K562 (cell line): ENCODE data around the gene AEN.

ENCODE experiments used
- BDP1 ChIP-seq: IDR thresholded peaks from 3 replicates; pipeline ENCODE4 v1.6.1; 2011; ENCODE audit not compliant: insufficient read length, insufficient read depth
- BMI1 ChIP-seq: fragments of 150-350 bp; IDR thresholded peaks from 2 replicates; pipeline ENCODE4 v1.6.1; 2014; ENCODE audit warnings: low read length
- CCNT2 ChIP-seq: IDR thresholded peaks from 2 replicates; pipeline ENCODE4 v1.6.1; 2011; ENCODE audit warnings: borderline replicate concordance, low read depth, mild to moderate bottlenecking, moderate library complexity, mixed read lengths, low read length; ENCODE audit not compliant: insufficient read length; ENCODE audit errors: extremely low read depth
- EP300 ChIP-seq: IDR thresholded peaks from 2 replicates; pipeline ENCODE4 v1.6.1; 2012; ENCODE audit warnings: low read length, improper control_type of control experiment
- ETV1 ChIP-seq: fragments of 450-650 bp; conservative IDR thresholded peaks from 2 replicates; pipeline ENCODE4 v1.6.1; 2016; ENCODE audit warnings: missing genetic modification characterization, control low read depth, low read depth, missing compliant biosample characterization
- KLF16 ChIP-seq: IDR thresholded peaks from 2 replicates; pipeline ENCODE4 v1.6.1; 2016; ENCODE audit warnings: antibody characterized with exemption
- PHF8 ChIP-seq: fragments of 200-600 bp; sonication (generic); IDR thresholded peaks from 2 replicates; pipeline ENCODE4 v1.6.1; 2012; ENCODE audit warnings: mixed run types, mild to moderate bottlenecking, inconsistent platforms, low read length, moderate library complexity, borderline replicate concordance
- PRPF4 ChIP-seq: fragments of 200-400 bp; formaldehyde crosslinking; IDR thresholded peaks from one replicate; pipeline ENCODE4 v1.6.1; 2017; ENCODE audit warnings: low read length, low read depth, mild to moderate bottlenecking; ENCODE audit not compliant: insufficient read depth, poor library complexity, severe bottlenecking
- RCOR1 ChIP-seq, 2 experiments: IDR thresholded peaks; 2 replicates each; pipeline ENCODE4 v1.6.1; 2012; ENCODE audit warnings: low read depth in 2 of 2, low read length in 2 of 2, borderline replicate concordance in 1 of 2, improper control_type of control experiment in 1 of 2
- TFAP4 ChIP-seq: sonication (generic); formaldehyde crosslinking; IDR thresholded peaks from 2 replicates; pipeline ENCODE4 v1.8.0; 2022; ENCODE audit warnings: missing genetic modification reagents, mild to moderate bottlenecking, moderate library complexity, borderline replicate concordance
- ZFP36 ChIP-seq: fragments of 150-350 bp; IDR thresholded peaks from 2 replicates; pipeline ENCODE4 v1.6.1; 2018; ENCODE audit warnings: low read length, low read depth; ENCODE audit not compliant: partially characterized antibody
- TF ChIP-seq, protein P1 (sequence below), 3 experiments: IDR thresholded peaks in 2 of 3; conservative IDR thresholded peaks in 1 of 3; 2 replicates each; pipeline ENCODE4 v1.5.1; 2011 to 2012; ENCODE audit warnings: low read length in 3 of 3, mild to moderate bottlenecking in 3 of 3, control low read depth in 2 of 3, improper control_type of control experiment in 1 of 3, inconsistent platforms in 1 of 3, low read depth in 1 of 3, mixed read lengths in 1 of 3, moderate library complexity in 1 of 3; ENCODE audit not compliant: insufficient read depth in 2 of 3
- TF ChIP-seq, protein P2 (sequence below): fragments of 450-650 bp; IDR thresholded peaks from 2 replicates; pipeline ENCODE4 v1.6.1; 2016; ENCODE audit warnings: mild to moderate bottlenecking

DNA sequence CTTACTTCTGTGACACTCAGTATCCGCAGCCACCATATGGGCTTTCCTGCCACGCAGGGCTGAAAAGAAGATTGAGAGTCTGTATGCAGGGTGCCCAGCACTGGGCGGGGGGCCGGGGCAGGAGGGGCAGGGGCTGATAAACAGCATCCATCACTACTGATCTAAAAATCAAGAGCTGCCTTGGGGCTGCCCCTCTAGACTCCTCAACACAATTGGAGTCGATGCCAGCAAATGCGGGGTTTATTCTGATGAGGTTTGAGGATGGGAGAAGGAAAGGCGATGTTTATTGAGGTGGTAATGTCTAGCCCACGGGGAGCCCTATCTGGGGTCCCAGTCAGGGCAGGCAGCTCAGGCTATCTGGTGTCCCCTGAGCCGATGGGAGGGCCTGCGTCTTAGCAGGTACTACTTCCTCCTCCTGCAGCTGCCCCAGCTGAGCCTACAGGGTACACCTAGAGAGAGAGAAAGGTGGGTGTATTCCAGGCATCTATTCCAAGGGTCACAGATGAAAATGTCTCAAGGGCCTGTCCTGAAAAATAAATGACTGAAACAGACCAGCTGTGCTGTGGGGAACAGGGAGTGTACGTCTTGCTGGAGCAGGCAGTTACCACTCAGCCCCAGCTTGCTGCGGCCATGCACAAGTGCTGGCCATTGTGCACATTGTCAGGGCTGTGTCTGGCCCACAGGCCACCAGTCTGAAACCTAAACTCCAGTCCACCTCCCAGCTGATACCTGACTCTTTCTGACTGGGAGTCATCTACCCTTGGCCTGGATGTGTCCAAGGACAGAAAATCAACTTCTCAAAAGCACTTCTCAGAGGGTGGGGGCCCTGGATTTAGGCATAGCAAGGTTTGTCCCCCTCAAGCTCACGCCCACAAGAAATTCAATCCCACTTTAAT lies 37.2 kb downstream of the AEN start:
- TF ChIP-seq PHF8 = no peak
- TF ChIP-seq, protein P1, sequence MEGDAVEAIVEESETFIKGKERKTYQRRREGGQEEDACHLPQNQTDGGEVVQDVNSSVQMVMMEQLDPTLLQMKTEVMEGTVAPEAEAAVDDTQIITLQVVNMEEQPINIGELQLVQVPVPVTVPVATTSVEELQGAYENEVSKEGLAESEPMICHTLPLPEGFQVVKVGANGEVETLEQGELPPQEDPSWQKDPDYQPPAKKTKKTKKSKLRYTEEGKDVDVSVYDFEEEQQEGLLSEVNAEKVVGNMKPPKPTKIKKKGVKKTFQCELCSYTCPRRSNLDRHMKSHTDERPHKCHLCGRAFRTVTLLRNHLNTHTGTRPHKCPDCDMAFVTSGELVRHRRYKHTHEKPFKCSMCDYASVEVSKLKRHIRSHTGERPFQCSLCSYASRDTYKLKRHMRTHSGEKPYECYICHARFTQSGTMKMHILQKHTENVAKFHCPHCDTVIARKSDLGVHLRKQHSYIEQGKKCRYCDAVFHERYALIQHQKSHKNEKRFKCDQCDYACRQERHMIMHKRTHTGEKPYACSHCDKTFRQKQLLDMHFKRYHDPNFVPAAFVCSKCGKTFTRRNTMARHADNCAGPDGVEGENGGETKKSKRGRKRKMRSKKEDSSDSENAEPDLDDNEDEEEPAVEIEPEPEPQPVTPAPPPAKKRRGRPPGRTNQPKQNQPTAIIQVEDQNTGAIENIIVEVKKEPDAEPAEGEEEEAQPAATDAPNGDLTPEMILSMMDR (IDR thresholded peaks at IDR 0.05 in 2 of 3, conservative IDR thresholded peaks at IDR 0.05 in 1 of 3; ENCODE audit: insufficient read depth in 2 of 3, low read depth in 1 of 3, low read length in 3 of 3) = no peak
- no peak for TF ChIP-seq PRPF4
- TF ChIP-seq CCNT2 = no peak
- TF ChIP-seq ETV1 = no peak
- TF ChIP-seq, protein P2, sequence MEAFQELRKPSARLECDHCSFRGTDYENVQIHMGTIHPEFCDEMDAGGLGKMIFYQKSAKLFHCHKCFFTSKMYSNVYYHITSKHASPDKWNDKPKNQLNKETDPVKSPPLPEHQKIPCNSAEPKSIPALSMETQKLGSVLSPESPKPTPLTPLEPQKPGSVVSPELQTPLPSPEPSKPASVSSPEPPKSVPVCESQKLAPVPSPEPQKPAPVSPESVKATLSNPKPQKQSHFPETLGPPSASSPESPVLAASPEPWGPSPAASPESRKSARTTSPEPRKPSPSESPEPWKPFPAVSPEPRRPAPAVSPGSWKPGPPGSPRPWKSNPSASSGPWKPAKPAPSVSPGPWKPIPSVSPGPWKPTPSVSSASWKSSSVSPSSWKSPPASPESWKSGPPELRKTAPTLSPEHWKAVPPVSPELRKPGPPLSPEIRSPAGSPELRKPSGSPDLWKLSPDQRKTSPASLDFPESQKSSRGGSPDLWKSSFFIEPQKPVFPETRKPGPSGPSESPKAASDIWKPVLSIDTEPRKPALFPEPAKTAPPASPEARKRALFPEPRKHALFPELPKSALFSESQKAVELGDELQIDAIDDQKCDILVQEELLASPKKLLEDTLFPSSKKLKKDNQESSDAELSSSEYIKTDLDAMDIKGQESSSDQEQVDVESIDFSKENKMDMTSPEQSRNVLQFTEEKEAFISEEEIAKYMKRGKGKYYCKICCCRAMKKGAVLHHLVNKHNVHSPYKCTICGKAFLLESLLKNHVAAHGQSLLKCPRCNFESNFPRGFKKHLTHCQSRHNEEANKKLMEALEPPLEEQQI = no peak
- no peak for TF ChIP-seq BMI1
- TF ChIP-seq BDP1 = no peak
- TF ChIP-seq TFAP4 (CRISPR knock-in tag) = no peak
- no peak for TF ChIP-seq EP300
- TF ChIP-seq KLF16 = no peak
- TF ChIP-seq ZFP36 = no peak
- no peak for TF ChIP-seq RCOR1 (IDR thresholded peaks at IDR 0.05; ENCODE audit: borderline replicate concordance in 1 of 2, low read depth in 2 of 2, low read length in 2 of 2)
